B cell (primary cell): ENCODE measurements around the gene EIF5.

Experiments used
- EZH2 ChIP-seq: IDR thresholded peaks from 2 replicates; pipeline ENCODE4 v1.6.1; 2012; ENCODE audit warnings: borderline replicate concordance, low read depth, mild to moderate bottlenecking, moderate library complexity, low read length; ENCODE audit not compliant: insufficient read depth, poor library complexity, severe bottlenecking
- TF ChIP-seq, protein P1 (sequence below): fragments of 200-600 bp; IDR thresholded peaks from one replicate; pipeline ENCODE4 v1.8.0; 2022; ENCODE audit warnings: antibody characterized with exemption, mild to moderate bottlenecking

DNA sequence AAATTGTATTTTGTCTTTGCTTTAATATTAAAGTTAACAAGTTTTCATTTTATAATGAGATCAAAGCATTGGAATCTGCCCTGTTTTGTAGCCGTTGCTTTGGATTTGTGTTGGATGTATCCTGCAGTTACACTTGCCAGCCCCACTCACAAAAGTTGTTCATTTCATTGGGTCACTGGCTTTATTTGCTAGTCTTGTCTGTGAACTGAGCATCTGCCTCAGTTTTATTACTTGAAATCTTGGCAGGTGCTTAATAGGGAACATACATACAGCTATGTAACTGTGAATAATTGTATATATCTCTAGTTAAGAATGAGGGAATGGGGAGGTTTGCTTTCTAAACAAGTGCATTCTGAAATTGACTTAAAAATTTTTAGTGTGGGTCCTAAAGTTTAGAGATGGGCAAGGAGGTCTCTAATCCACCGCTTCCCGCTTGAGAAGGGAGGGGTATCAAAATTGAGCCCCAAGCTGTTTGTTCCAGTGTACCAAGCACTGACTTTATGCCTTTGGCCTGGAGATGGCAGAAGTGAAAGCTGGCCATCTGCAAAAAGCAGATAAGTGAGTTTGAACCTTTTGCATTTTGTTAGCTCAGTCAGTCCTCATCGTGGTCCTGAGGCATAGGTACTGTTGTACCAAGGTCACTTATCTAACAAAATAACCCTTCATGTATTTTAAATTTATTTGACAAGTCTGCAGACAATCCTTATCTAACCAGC lies 9.3 kb downstream of the EIF5 start:
- TF ChIP-seq, protein P1, sequence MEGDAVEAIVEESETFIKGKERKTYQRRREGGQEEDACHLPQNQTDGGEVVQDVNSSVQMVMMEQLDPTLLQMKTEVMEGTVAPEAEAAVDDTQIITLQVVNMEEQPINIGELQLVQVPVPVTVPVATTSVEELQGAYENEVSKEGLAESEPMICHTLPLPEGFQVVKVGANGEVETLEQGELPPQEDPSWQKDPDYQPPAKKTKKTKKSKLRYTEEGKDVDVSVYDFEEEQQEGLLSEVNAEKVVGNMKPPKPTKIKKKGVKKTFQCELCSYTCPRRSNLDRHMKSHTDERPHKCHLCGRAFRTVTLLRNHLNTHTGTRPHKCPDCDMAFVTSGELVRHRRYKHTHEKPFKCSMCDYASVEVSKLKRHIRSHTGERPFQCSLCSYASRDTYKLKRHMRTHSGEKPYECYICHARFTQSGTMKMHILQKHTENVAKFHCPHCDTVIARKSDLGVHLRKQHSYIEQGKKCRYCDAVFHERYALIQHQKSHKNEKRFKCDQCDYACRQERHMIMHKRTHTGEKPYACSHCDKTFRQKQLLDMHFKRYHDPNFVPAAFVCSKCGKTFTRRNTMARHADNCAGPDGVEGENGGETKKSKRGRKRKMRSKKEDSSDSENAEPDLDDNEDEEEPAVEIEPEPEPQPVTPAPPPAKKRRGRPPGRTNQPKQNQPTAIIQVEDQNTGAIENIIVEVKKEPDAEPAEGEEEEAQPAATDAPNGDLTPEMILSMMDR: no peak
- no peak for TF ChIP-seq EZH2
